Stimulated activated naive CD8-positive, alpha-beta T cell treated with anti-CD3 and anti-CD28 coated beads, Interleukin-15, Interleukin-2, amounts not matched to agents 100 ng/mL and 50 ng/mL, for 24 hours (primary cell): ENCODE data around the gene SPACA4.
A peak's percentile ranks its signal among the peaks of the same experiment; 100 is the strongest.

Experiments used
- H3K27ac Mint-ChIP-seq: one replicate; pipeline ENCODE4 v1.8.0; 2021; ENCODE audit warnings: mild to moderate bottlenecking, mixed read lengths
- H3K27me3 Mint-ChIP-seq: one replicate; pipeline ENCODE4 v1.8.0; 2021; ENCODE audit warnings: mixed read lengths
- H3K36me3 Mint-ChIP-seq: one replicate; pipeline ENCODE4 v1.8.0; 2021; ENCODE audit warnings: low read depth, mixed read lengths
- H3K4me1 Mint-ChIP-seq: one replicate; pipeline ENCODE4 v1.8.0; 2021; ENCODE audit warnings: low read depth, mixed read lengths
- H3K4me3 Mint-ChIP-seq: one replicate; pipeline ENCODE4 v1.8.0; 2021; ENCODE audit warnings: mild to moderate bottlenecking, mixed read lengths
- H3K9me3 Mint-ChIP-seq: one replicate; pipeline ENCODE4 v1.8.0; 2021; ENCODE audit warnings: mixed read lengths

SPACA4 gene

DNA sequence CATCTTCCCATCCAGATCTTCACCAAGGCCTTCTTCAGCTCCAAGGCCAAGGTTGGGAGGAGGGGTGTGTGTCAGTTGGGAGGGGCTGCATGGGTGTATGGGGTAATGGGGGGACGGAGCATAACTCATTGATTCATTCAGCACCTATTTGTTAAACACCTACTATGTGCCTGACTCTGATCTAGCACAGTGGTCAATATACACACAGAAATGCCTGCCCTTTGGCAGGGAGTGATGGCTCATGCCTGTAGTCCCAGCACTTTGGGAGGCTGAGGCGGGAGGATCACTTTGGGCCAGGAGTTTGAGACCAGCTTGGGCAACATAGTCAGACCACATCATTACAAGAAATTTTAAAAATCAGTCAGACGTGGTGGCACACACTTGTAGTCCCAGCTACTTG is 19.2 kb upstream of the SPACA4 start:
- H3K27me3 Mint-ChIP-seq: peaks cover 4% of the 10 kb centered on the region

GRCh38 chr19:48588670-48589401 is 17.7 kb upstream of the SPACA4 start:
- no peaks in the 10 kb centered on the region for H3K36me3 Mint-ChIP-seq
- H3K4me3 Mint-ChIP-seq: peak overlapping the region; percentile 62
- peak overlapping the region; percentile 59 for H3K27ac Mint-ChIP-seq
- peaks cover 4% of the 10 kb centered on the region for H3K27me3 Mint-ChIP-seq
- peaks cover 13% of the 10 kb centered on the region for H3K4me1 Mint-ChIP-seq
- H3K9me3 Mint-ChIP-seq: no peaks in the 10 kb centered on the region

More for the DNA sequence above, 19.2 kb upstream of the SPACA4 start:
- Mint-ChIP-seq H3K36me3 (no peaks in the 10 kb centered on the region), H3K4me3 (no peak overlapping the region), H3K4me1 (peaks cover 13% of the 10 kb centered on the region), H3K27ac (no peak overlapping the region), H3K9me3 (no peaks in the 10 kb centered on the region)

DNA sequence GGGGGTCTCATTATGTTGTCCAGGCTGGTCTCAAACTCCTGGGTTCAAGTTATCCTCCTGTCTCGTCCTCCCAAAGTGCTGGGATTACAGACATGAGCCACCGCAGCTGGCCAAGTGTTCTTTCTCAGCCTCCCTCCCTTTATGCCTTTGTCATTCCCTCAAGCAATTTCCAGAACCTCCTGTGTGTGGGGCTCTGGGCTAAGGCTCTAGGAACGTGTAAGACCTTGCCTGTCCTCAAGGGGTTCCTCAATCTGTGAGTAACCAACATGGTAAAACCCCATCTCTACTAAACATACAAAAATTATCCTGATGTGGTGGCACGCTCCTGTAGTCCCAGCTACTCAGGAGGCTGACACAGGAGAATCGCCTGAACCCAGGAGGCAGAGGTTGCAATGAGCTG is 15.5 kb upstream of the SPACA4 start:
- Mint-ChIP-seq H3K4me1 (peaks cover 9% of the 10 kb centered on the region), H3K27ac (no peak overlapping the region), H3K9me3 (no peaks in the 10 kb centered on the region), H3K4me3 (no peak overlapping the region), H3K36me3 (no peaks in the 10 kb centered on the region), H3K27me3 (no peaks in the 10 kb centered on the region)

DNA sequence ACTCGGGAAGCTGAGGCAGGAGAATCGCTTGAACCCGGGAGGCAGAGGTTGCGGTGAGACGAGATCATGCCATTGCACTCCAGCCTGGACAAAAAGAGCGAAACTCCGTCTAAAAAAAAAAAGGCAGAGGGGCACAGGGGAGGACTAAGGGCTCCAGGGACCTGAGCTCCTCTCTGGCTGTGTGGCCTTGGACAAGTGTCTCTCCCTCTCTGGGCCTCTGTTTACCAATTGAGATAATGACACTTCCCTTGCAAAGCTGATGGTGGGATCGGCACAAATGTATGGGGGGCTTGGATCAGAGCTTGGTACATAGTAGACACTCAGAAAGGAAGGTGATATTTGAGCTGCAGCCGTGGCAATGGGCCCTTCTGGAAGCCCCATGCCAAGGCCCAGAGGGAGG is 11.4 kb upstream of the SPACA4 start:
- H3K4me1 Mint-ChIP-seq: peaks cover 4% of the 10 kb centered on the region
- no peaks in the 10 kb centered on the region for H3K9me3 Mint-ChIP-seq
- no peak overlapping the region for H3K4me3 Mint-ChIP-seq
- H3K36me3 Mint-ChIP-seq: no peaks in the 10 kb centered on the region
- H3K27me3 Mint-ChIP-seq: no peaks in the 10 kb centered on the region
- no peak overlapping the region for H3K27ac Mint-ChIP-seq

- H3K4me3 Mint-ChIP-seq: no peak overlapping the region
- H3K27ac Mint-ChIP-seq: no peak overlapping the region
Measured at GRCh38 chr19:48595833-48596232, 10.7 kb upstream of the SPACA4 start.

GRCh38 chr19:48596237-48596636 is 10.3 kb upstream of the SPACA4 start:
- Mint-ChIP-seq H3K27me3 (no peaks in the 10 kb centered on the region), H3K9me3 (no peaks in the 10 kb centered on the region), H3K36me3 (no peaks in the 10 kb centered on the region), H3K27ac (no peak overlapping the region), H3K4me1 (peaks cover 4% of the 10 kb centered on the region), H3K4me3 (peak overlapping the region; percentile 60)

More at GRCh38 chr19:48595833-48596232, 10.7 kb upstream of the SPACA4 start:
- no peaks in the 10 kb centered on the region for H3K36me3 Mint-ChIP-seq
- H3K4me1 Mint-ChIP-seq: peaks cover 4% of the 10 kb centered on the region
- no peaks in the 10 kb centered on the region for H3K9me3 Mint-ChIP-seq
- H3K27me3 Mint-ChIP-seq: no peaks in the 10 kb centered on the region

GRCh38 chr19:48596679-48597465 is 9.7 kb upstream of the SPACA4 start:
- H3K9me3 Mint-ChIP-seq: no peaks in the 10 kb centered on the region
- no peaks in the 10 kb centered on the region for H3K36me3 Mint-ChIP-seq
- H3K27ac Mint-ChIP-seq: peak overlapping the region; percentile 40
- H3K4me1 Mint-ChIP-seq: peaks cover 4% of the 10 kb centered on the region
- peak overlapping the region; percentile 60 for H3K4me3 Mint-ChIP-seq
- H3K27me3 Mint-ChIP-seq: no peaks in the 10 kb centered on the region

DNA sequence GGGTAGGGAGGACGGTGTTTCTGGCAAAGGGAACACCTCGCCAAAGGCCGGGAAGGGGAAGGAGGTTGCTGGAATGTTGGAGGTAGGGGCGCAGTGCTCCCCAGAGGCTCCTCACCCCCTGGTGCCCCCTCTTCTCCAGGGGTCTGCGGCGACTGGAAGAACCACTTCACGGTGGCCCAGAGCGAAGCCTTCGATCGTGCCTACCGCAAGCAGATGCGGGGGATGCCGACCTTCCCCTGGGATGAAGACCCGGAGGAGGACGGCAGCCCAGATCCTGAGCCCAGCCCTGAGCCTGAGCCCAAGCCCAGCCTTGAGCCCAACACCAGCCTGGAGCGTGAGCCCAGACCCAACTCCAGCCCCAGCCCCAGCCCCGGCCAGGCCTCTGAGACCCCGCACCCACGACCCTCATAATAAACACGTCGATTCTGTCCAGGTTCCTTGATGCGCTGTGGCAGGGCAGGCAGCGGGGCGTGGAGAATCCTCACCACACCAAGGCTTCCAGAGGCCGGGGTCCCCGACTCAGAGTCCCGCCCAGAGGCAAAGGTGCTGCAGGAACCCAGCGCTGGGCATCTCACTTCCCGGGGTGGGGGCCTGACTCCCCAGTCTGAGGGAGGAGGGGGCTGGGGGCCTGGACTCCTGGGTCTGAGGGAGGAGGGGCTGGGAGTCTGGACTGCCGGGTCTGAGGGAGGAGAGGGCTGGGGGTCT is 7.4 kb upstream of the SPACA4 start:
- Mint-ChIP-seq H3K4me1 (peaks cover 4% of the 10 kb centered on the region), H3K36me3 (no peaks in the 10 kb centered on the region), H3K27ac (no peak overlapping the region), H3K9me3 (no peaks in the 10 kb centered on the region), H3K27me3 (no peaks in the 10 kb centered on the region), H3K4me3 (no peak overlapping the region)

DNA sequence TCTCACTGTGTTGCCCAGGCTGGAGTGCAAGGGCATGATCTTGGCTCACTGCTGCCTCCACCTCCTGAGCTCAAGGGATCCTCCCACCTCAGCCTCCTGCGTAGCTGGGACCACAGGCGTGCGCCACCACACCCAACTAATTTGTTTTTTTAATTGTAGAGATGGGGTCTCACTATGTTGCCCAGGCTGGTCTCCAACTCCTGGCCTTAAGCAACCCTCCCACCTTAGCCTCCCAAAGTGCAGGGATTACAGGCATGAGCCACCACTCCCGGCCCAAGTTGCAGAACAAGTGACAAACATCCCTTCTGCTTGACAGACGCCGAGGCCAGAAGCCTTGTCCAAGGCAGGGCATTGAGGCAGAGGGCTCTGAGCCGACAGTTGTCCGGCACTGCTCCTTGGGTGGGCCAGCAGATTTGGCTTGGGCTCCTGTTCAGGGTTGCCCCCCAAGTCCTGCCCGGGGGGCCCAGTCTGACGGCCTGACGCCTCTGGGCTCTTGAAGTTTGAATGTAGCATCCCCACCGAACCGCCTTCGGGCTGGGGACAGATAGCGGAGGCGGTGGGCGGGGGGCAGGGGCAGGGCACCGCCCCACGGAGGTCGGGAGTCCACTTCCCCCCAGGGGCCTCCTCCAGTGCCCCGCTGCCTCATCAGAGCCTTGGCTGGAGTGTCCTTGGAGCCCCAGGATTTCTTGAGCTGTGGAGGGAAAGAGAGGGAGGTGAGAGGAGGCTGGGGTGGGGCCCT is 5.7 kb upstream of the SPACA4 start:
- no peaks in the 10 kb centered on the region for H3K9me3 Mint-ChIP-seq
- peaks cover 4% of the 10 kb centered on the region for H3K4me1 Mint-ChIP-seq
- no peak overlapping the region for H3K27ac Mint-ChIP-seq
- no peaks in the 10 kb centered on the region for H3K27me3 Mint-ChIP-seq
- H3K36me3 Mint-ChIP-seq: no peaks in the 10 kb centered on the region
- H3K4me3 Mint-ChIP-seq: no peak overlapping the region

DNA sequence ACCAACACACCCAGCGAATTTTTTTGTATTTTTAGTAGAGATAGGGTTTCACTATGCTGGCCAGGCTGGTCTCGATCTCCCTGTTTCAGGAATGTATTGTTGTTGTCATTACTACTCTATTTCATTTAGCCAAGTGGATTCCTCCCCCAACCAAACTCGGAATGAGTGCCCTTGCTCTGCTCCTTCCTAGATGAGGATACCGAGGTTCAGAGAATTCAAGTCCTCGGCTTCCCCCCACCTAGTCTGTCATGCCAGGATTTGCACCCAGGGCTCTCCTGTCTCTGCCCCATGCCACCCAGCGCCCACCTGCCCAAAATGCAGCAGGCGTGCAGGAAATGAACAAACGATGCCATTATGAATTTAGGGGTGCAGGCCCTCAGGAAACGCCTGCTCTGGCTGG is 3.5 kb upstream of the SPACA4 start:
- Mint-ChIP-seq H3K4me1 (no peaks in the 10 kb centered on the region), H3K36me3 (no peaks in the 10 kb centered on the region), H3K4me3 (no peak overlapping the region), H3K9me3 (no peaks in the 10 kb centered on the region), H3K27me3 (no peaks in the 10 kb centered on the region), H3K27ac (no peak overlapping the region)

DNA sequence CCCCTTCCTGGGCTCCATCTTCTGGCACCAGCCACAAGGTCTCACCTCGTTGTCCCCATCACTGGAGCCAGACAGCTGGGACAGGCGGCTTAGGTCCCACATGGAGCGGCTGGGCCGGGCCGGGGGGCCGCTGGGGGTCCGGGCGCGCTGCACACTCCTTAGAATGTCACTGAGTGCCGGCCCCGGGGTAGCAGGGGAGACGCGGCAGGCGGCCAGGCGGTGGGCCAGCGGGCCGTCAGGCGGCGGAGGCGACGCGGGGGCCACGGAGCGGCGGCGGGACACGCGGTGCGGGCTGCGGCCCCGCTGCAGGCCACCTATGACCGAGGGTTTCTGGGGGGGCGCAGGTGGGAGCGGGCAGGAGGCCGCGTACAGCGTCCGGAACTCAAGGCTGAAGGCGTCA is 3.1 kb upstream of the SPACA4 start:
- Mint-ChIP-seq H3K4me3 (no peak overlapping the region), H3K36me3 (no peaks in the 10 kb centered on the region), H3K9me3 (no peaks in the 10 kb centered on the region), H3K4me1 (no peaks in the 10 kb centered on the region), H3K27ac (no peak overlapping the region), H3K27me3 (no peaks in the 10 kb centered on the region)

- Mint-ChIP-seq H3K4me3 (no peak overlapping the region), H3K36me3 (no peaks in the 10 kb centered on the region), H3K4me1 (peaks cover 3% of the 10 kb centered on the region), H3K27me3 (no peaks in the 10 kb centered on the region), H3K9me3 (no peaks in the 10 kb centered on the region), H3K27ac (no peak overlapping the region)
Measured at GRCh38 chr19:48603850-48604249, 2.7 kb upstream of the SPACA4 start.

DNA sequence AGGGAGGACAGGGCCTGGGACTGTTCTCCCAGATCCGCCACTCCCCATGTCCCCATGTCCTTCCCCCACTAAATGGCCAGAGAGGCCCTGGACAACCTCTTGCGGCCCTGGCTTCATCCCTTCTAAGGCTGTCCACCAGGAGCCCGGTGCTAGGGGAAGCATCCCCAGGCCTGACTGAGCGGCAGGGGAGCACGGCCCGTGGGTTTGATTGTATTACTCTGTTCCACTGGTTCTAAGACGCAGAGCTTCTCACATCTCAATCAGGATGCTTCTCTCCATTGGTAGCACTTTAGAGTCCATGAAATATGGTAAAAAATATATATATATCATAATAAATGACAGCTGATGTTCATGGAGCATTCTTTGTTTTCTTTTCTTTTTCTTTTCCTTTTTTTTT is 815 bp downstream of the SPACA4 start:
- Mint-ChIP-seq H3K4me3 (no peak overlapping the region), H3K4me1 (peaks cover 4% of the 10 kb centered on the region), H3K9me3 (no peaks in the 10 kb centered on the region), H3K36me3 (no peaks in the 10 kb centered on the region), H3K27ac (no peak overlapping the region), H3K27me3 (no peaks in the 10 kb centered on the region)

DNA sequence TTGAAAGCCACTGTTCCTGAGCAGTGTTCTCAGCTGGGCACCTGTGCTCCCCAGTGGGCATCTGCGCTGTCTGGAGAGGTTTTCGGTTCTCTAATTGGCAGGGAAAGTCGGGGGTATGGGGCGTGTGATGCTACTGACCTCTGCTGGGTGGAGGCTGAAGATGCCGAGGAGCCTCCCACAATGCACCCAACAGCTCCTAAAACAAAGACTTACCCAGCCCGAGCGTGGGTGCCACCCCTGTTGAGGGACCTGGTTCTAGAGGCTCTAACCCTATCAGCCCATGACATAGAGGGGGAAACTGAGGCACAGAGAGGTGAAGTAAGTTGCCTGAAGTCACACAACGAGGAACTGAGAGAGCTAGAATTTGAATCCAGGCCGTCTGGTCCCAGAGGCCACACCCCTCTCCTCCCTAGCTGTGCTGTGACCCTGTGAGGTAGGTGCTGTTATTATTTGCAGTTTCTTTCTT is 2.3 kb downstream of the SPACA4 start:
- H3K27me3 Mint-ChIP-seq: no peaks in the 10 kb centered on the region
- H3K4me3 Mint-ChIP-seq: no peak overlapping the region
- peaks cover 4% of the 10 kb centered on the region for H3K36me3 Mint-ChIP-seq
- H3K27ac Mint-ChIP-seq: no peak overlapping the region
- peaks cover 4% of the 10 kb centered on the region for H3K4me1 Mint-ChIP-seq
- H3K9me3 Mint-ChIP-seq: no peaks in the 10 kb centered on the region
